Mucosa of stomach (tissue), 1 donor: ENCODE results near the gene AGT.

Experiments used
- H3K27me3 ChIP-seq: one replicate; pipeline ENCODE4 v1.7.0; 2013; ENCODE audit warnings: mild to moderate bottlenecking, low read length; ENCODE audit not compliant: control insufficient read depth, insufficient read depth
- H3K36me3 ChIP-seq: one replicate; pipeline ENCODE4 v1.7.0; 2013; ENCODE audit warnings: low read length; ENCODE audit not compliant: control insufficient read depth, insufficient read depth
- H3K4me1 ChIP-seq: one replicate; pipeline ENCODE4 v1.7.0; 2013; ENCODE audit warnings: mild to moderate bottlenecking, low read length; ENCODE audit not compliant: control insufficient read depth, insufficient read depth
- H3K4me3 ChIP-seq: one replicate; pipeline ENCODE4 v1.7.0; 2013; ENCODE audit warnings: low read length
- H3K9ac ChIP-seq: one replicate; pipeline ENCODE4 v1.7.0; 2013; ENCODE audit warnings: mild to moderate bottlenecking, low read length, moderate library complexity
- H3K9me3 ChIP-seq: one replicate; pipeline ENCODE4 v1.7.0; 2013; ENCODE audit warnings: mild to moderate bottlenecking, low read length, moderate library complexity; ENCODE audit not compliant: control insufficient read depth
- donor health status: Pancreatic carcinoma.

The AGT gene

GRCh38 chr1:230693221-230693620 lies 20.7 kb downstream of the AGT start:
- Histone ChIP-seq H3K4me3 (no peak overlapping the region), H3K4me1 (no peaks in the 10 kb centered on the region), H3K36me3 (peaks cover 9% of the 10 kb centered on the region), H3K27me3 (no peaks in the 10 kb centered on the region), H3K9me3 (no peaks in the 10 kb centered on the region), H3K9ac (no peak overlapping the region)

- peaks cover 9% of the 10 kb centered on the region for H3K36me3 ChIP-seq
- H3K4me1 ChIP-seq: no peaks in the 10 kb centered on the region
- no peaks in the 10 kb centered on the region for H3K9me3 ChIP-seq
- no peaks in the 10 kb centered on the region for H3K27me3 ChIP-seq
- no peak overlapping the region for H3K9ac ChIP-seq
- H3K4me3 ChIP-seq: no peak overlapping the region
Measured at GRCh38 chr1:230691615-230692014, 22.3 kb downstream of the AGT start.

GRCh38 chr1:230690101-230690500 lies 23.8 kb downstream of the AGT start:
- peaks cover 9% of the 10 kb centered on the region for H3K36me3 ChIP-seq
- no peaks in the 10 kb centered on the region for H3K9me3 ChIP-seq
- H3K4me3 ChIP-seq: no peak overlapping the region
- H3K4me1 ChIP-seq: no peaks in the 10 kb centered on the region
- H3K27me3 ChIP-seq: no peaks in the 10 kb centered on the region
- no peak overlapping the region for H3K9ac ChIP-seq

GRCh38 chr1:230686747-230687146 lies 27.2 kb downstream of the AGT start:
- H3K36me3 ChIP-seq: peaks cover 17% of the 10 kb centered on the region
- no peaks in the 10 kb centered on the region for H3K4me1 ChIP-seq
- H3K9me3 ChIP-seq: no peaks in the 10 kb centered on the region
- H3K27me3 ChIP-seq: no peaks in the 10 kb centered on the region
- H3K4me3 ChIP-seq: no peak overlapping the region
- no peak overlapping the region for H3K9ac ChIP-seq

- peaks cover 13% of the 10 kb centered on the region for H3K36me3 ChIP-seq
- no peak overlapping the region for H3K9ac ChIP-seq
- H3K4me3 ChIP-seq: no peak overlapping the region
- no peaks in the 10 kb centered on the region for H3K27me3 ChIP-seq
- no peaks in the 10 kb centered on the region for H3K4me1 ChIP-seq
- H3K9me3 ChIP-seq: no peaks in the 10 kb centered on the region
Measured at GRCh38 chr1:230684998-230685397, 28.9 kb downstream of the AGT start.

GRCh38 chr1:230684146-230684545 lies 29.8 kb downstream of the AGT start:
- peaks cover 12% of the 10 kb centered on the region for H3K36me3 ChIP-seq
- H3K27me3 ChIP-seq: no peaks in the 10 kb centered on the region
- H3K9me3 ChIP-seq: no peaks in the 10 kb centered on the region
- H3K4me3 ChIP-seq: no peak overlapping the region
- no peak overlapping the region for H3K9ac ChIP-seq
- no peaks in the 10 kb centered on the region for H3K4me1 ChIP-seq

- Histone ChIP-seq H3K9ac (no peak overlapping the region), H3K9me3 (no peaks in the 10 kb centered on the region)
Measured at GRCh38 chr1:230682882-230683610, 30.9 kb downstream of the AGT start.

GRCh38 chr1:230682274-230682673 lies 31.6 kb downstream of the AGT start:
- no peak overlapping the region for H3K9ac ChIP-seq
- no peak overlapping the region for H3K4me3 ChIP-seq
- no peaks in the 10 kb centered on the region for H3K4me1 ChIP-seq
- H3K9me3 ChIP-seq: no peaks in the 10 kb centered on the region
- H3K27me3 ChIP-seq: no peaks in the 10 kb centered on the region
- peaks cover 12% of the 10 kb centered on the region for H3K36me3 ChIP-seq

More at GRCh38 chr1:230682882-230683610, 30.9 kb downstream of the AGT start:
- H3K4me3 ChIP-seq: no peak overlapping the region
- no peaks in the 10 kb centered on the region for H3K4me1 ChIP-seq
- H3K36me3 ChIP-seq: peaks cover 12% of the 10 kb centered on the region
- no peaks in the 10 kb centered on the region for H3K27me3 ChIP-seq

- Histone ChIP-seq H3K36me3 (peaks cover 12% of the 10 kb centered on the region), H3K4me3 (no peak overlapping the region), H3K9me3 (no peaks in the 10 kb centered on the region), H3K9ac (no peak overlapping the region), H3K27me3 (no peaks in the 10 kb centered on the region), H3K4me1 (no peaks in the 10 kb centered on the region)
Measured at GRCh38 chr1:230681599-230681998, 32.3 kb downstream of the AGT start.

- Histone ChIP-seq H3K4me1 (no peaks in the 10 kb centered on the region), H3K9me3 (no peaks in the 10 kb centered on the region), H3K4me3 (no peak overlapping the region), H3K9ac (no peak overlapping the region), H3K36me3 (peaks cover 12% of the 10 kb centered on the region), H3K27me3 (no peaks in the 10 kb centered on the region)
Measured at GRCh38 chr1:230680300-230681025, 33.5 kb downstream of the AGT start.

- Histone ChIP-seq H3K9ac (no peak overlapping the region), H3K4me3 (no peak overlapping the region), H3K36me3 (peaks cover 12% of the 10 kb centered on the region), H3K9me3 (no peaks in the 10 kb centered on the region), H3K4me1 (no peaks in the 10 kb centered on the region), H3K27me3 (no peaks in the 10 kb centered on the region)
Measured at GRCh38 chr1:230679825-230680224, 34.1 kb downstream of the AGT start.

GRCh38 chr1:230679192-230679591 lies 34.7 kb downstream of the AGT start:
- Histone ChIP-seq H3K27me3 (no peaks in the 10 kb centered on the region), H3K4me3 (no peak overlapping the region), H3K36me3 (peaks cover 12% of the 10 kb centered on the region), H3K9me3 (no peaks in the 10 kb centered on the region), H3K9ac (no peak overlapping the region), H3K4me1 (no peaks in the 10 kb centered on the region)
